ENCODE results near the gene ONECUT3.
A peak's percentile ranks its signal among the peaks of the same experiment; 100 is the strongest.
"Not testable (repeated sequence)": the region's sequence is repeated elsewhere in the genome, so short reads cannot be mapped to it uniquely, and the experiment has no call there.

Gene ONECUT3

GRCh38 chr19:1756705-1757465 lies 3.6 kb downstream of the ONECUT3 start:
- no peak for DNase-seq

- no peak for DNase-seq
Measured at GRCh38 chr19:1757468-1758230, 4.3 kb downstream of the ONECUT3 start.

DNA sequence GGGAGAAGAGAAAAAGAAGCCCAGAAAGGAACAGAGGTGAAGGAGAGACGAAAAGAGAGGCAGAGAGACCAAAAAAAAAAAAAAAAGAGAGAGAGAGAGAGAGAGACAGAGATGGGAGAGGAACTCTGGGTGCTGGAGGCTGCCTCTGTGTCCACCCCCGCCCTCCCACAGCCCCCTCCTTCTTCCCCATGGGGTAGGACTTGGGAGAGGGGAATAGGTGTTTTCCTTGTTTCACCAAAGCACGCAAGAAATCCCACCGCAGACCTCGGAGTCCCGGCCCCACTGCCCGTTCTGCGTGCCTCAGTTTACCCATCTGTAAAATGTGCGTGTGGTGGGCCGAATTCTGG lies 4.9 kb downstream of the ONECUT3 start:
- no peak for DNase-seq

- DNase-seq, result no peak
Measured at GRCh38 chr19:1758959-1759903, 5.9 kb downstream of the ONECUT3 start.

GRCh38 chr19:1760020-1760419 lies 6.7 kb downstream of the ONECUT3 start:
- no peak for DNase-seq

DNA sequence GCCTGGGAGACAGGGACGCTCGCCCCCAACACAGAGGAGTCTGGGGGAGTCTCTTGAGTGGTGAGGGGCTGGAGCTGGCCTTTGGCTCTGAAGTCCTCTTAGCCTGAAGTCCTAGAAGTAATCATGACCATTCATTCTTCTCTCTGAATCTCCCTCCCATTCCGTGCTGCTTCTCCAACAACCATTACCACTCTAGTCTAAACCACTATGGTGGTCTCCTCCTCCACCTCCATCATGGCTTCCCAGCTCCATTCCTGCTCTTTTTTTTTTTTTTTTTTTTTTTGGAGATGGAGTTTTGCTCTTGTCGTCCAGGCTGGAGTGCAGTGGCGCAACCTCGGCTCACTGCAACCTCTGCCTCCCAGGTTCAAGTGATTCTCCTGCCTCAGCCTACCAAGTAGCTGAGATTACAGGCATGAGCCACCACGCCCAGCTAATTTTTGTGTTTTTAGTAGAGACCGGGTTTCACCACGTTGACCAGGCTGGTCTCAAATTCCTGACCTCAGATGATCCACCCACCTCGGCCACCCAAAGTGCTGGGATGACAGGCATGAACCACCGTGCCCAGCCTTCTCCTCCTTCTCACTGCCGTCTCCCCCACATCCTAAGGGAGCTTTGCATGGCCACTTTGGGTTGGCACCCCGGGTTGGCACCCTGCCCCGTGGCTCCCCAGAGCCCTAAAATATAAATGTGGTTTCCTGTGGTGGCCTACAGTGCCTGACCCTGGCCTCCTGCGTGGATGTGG lies 7.7 kb downstream of the ONECUT3 start:
- DNase-seq, result not testable (repeated sequence)

- DNase-seq, result no peak
Measured at GRCh38 chr19:1761528-1762242, 8.4 kb downstream of the ONECUT3 start.

- no peak for DNase-seq
Measured at GRCh38 chr19:1762243-1763117, 9.2 kb downstream of the ONECUT3 start.

DNA sequence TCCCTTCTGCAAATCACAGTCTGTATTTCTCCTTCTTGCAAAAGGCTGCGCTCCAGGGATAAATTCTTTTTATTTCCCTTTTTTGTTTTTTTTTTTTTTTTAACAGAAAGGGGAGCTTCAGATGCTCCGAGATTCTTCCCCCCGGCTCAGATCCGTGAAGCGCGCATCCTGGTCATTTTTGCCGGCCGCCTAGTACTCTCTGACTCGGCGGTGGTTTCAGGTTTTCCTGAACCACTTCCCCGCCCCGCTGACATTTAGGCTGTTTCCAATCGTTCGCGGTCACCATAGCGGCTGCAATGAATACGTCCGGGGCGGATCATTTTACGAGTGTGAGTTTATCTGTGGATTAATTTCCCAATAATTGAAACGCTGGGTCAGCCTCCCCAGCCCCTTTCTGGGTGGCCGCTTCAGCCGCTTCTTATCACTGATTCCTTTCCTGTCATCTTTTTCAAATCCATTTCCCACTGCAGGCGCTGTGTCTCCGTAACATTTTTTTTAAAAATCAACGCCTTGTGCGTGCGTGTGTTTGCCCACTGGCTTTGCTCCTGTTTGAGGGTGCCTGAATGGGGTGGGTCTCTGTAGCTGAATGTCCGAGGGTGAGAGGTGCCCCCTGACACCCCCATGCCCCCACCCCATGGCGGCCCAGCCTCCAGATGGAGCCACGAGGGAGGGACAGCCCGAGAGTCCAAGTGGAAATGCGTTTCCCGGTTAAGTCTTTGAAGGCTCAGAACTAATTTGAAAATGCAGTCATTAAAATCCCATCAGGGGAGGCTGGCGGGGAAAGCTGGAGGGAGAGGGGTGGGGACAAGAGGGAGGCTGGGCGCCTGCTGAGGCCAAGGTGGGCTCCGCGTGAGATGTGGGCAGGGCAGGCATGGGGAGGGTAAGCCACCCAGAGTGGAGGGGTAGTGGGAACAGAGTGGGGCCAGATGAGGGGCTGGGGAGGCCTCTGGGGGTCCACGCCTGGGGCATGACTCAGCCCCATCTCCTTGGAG lies 10.6 kb downstream of the ONECUT3 start:
- no peak for DNase-seq

- DNase-seq, result no peak
Measured at GRCh38 chr19:1764729-1765128, 11.4 kb downstream of the ONECUT3 start.

- DNase-seq, result no peak
Measured at GRCh38 chr19:1765232-1765903, 12.1 kb downstream of the ONECUT3 start.

DNA sequence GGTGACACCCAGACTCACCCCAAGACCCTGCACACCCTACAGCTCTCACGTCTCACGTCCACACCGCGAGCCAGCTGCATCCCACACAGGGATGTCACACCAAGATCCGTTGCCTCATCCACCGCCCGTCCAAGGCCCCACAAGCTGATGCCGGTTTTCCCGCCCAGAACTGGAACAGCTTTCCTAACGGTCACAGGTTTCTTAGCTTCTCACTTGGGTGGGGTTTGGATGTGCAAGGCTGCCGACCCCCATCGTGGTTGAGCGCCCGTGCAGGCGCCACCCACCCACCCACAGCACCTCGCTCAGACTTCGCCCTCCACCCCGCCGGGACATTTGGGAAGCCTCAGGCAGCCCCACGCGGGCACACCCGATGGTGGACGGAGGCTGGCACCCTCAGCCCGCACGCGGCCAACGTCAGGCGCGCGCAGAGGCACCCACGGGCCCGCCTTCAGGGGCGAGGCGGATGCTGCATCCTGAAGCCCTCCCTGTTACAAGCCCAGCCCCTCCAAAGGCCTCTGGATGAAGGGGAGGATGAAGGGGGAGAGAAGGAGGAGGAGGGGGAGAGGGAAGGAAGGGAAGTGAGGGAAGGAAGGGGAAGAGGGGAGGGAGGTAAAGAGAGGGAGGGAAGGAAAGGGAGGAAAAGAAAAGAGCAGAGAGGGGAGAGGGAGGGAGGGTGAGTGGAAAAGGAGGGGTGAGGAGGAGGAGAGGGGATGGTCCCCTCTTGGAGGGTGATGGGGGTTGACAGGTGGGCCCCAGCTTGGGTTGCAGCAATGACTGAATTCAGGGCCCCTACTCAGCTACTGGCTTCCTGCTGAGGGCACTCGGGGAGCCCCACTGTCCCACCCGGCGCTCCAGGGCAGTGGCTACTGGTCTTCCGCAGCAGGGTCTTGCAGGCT lies 12.8 kb downstream of the ONECUT3 start:
- DNase-seq, result no peak

GRCh38 chr19:1766800-1767352 lies 13.6 kb downstream of the ONECUT3 start:
- no peak for DNase-seq

- peak; percentile 79 for DNase-seq
Measured at GRCh38 chr19:1767464-1767933, 14.2 kb downstream of the ONECUT3 start.

- DNase-seq, result no peak
Measured at GRCh38 chr19:1768248-1768647, 14.9 kb downstream of the ONECUT3 start.

- no peak for DNase-seq
Measured at GRCh38 chr19:1768918-1769644, 15.8 kb downstream of the ONECUT3 start.

- DNase-seq, result no peak
Measured at GRCh38 chr19:1769645-1769985, 16.3 kb downstream of the ONECUT3 start.
